Measurements from ENCODE around the gene TDO2. TPM values are rescaled to one million over a fixed set of nuclear protein-coding genes. Genes with fewer than 3 reads are reported as not detected.

The TDO2 gene
- total RNA-seq, 3 donors from 2014 or later: not detected

- TF ChIP-seq, protein P1, sequence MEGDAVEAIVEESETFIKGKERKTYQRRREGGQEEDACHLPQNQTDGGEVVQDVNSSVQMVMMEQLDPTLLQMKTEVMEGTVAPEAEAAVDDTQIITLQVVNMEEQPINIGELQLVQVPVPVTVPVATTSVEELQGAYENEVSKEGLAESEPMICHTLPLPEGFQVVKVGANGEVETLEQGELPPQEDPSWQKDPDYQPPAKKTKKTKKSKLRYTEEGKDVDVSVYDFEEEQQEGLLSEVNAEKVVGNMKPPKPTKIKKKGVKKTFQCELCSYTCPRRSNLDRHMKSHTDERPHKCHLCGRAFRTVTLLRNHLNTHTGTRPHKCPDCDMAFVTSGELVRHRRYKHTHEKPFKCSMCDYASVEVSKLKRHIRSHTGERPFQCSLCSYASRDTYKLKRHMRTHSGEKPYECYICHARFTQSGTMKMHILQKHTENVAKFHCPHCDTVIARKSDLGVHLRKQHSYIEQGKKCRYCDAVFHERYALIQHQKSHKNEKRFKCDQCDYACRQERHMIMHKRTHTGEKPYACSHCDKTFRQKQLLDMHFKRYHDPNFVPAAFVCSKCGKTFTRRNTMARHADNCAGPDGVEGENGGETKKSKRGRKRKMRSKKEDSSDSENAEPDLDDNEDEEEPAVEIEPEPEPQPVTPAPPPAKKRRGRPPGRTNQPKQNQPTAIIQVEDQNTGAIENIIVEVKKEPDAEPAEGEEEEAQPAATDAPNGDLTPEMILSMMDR (IDR thresholded peaks at IDR 0.05): no peak
- no peak for TF ChIP-seq POLR2AphosphoS5 (IDR thresholded peaks at IDR 0.05)
- TF ChIP-seq POLR2A (IDR thresholded peaks at IDR 0.05): no peak
- Histone ChIP-seq H3K4me1 (no peaks in the 10 kb centered on the region), H3K4me3 (no peak overlapping the region), H3K27ac (no peak overlapping the region), H3K27me3 (no peaks in the 10 kb centered on the region), H3K9me3 (no peaks in the 10 kb centered on the region), H3K36me3 (no peaks in the 10 kb centered on the region)
- intact Hi-C loops (cut with DNase I; ENCODE audit: low total_unique reads): no loop called here
- DNase-seq (ENCODE audit: low spot score in 2 of 2): no peak
Measured at GRCh38 chr4:155943605-155944291, 40.3 kb downstream of the TDO2 start.

DNA sequence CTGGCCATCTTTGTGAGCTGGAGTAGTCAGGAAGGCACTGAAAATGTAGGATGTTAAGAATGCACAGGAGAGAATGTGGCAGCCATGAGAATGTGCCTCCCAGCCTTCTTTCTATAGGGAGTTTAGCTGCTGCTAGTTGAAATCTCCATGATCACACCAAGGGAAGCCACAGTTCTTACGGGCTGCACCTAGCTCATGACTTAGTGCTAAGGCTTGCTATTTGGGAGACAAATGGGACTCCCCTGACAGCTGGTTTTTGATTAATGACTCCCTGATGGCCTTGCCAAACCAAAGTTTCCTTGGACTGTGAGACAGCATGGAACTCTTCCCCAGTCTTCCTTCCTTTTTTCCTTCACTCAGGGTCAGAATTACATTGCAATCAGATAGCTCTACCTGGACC lies 41.0 kb downstream of the TDO2 start:
- no peaks in the 10 kb centered on the region for H3K9me3 ChIP-seq
- no peaks in the 10 kb centered on the region for H3K4me1 ChIP-seq
- intact Hi-C loops (cut with DNase I; ENCODE audit: low total_unique reads): no loop called here
- no peak overlapping the region for H3K4me3 ChIP-seq
- no peak for DNase-seq (ENCODE audit: low spot score in 2 of 2)
- TF ChIP-seq POLR2AphosphoS5 (IDR thresholded peaks at IDR 0.05) (no peak), POLR2A (IDR thresholded peaks at IDR 0.05) (no peak)
- TF ChIP-seq, protein P1 (IDR thresholded peaks at IDR 0.05): no peak
- H3K36me3 ChIP-seq: no peaks in the 10 kb centered on the region
- no peaks in the 10 kb centered on the region for H3K27me3 ChIP-seq
- no peak overlapping the region for H3K27ac ChIP-seq

- no peak for TF ChIP-seq POLR2AphosphoS5 (IDR thresholded peaks at IDR 0.05)
- TF ChIP-seq POLR2A (IDR thresholded peaks at IDR 0.05): no peak
- TF ChIP-seq, protein P1 (IDR thresholded peaks at IDR 0.05): no peak
- Histone ChIP-seq H3K9me3 (no peaks in the 10 kb centered on the region), H3K4me1 (no peaks in the 10 kb centered on the region), H3K27me3 (no peaks in the 10 kb centered on the region), H3K36me3 (no peaks in the 10 kb centered on the region), H3K4me3 (no peak overlapping the region), H3K27ac (no peak overlapping the region)
- intact Hi-C loops (cut with DNase I; ENCODE audit: low total_unique reads): no loop called here
- DNase-seq (ENCODE audit: low spot score in 2 of 2): no peak
Measured at GRCh38 chr4:155946486-155946885, 43.0 kb downstream of the TDO2 start.

DNA sequence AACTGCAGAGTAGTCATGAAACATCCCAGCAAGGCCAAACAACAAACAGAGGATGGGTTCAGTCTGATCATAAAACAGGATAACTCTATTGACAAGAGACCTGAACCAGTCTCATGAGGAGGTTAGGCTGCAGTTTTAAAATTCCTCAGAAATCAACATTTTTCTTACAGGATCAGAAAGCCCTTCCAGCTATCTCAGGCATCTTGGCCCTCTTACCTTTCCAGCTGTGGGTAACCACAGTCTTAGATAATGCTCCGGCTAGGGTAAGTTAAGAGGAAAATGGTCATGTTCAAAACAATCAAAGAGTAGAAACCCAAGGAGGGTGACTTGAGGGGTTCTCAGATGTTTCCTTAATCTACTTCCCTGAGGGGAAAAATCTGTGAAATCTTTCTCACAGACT lies 45.0 kb downstream of the TDO2 start:
- DNase-seq (ENCODE audit: low spot score in 2 of 2): no peak
- Histone ChIP-seq H3K4me1 (no peaks in the 10 kb centered on the region), H3K9me3 (no peaks in the 10 kb centered on the region), H3K27me3 (no peaks in the 10 kb centered on the region), H3K27ac (no peak overlapping the region), H3K4me3 (no peak overlapping the region), H3K36me3 (no peaks in the 10 kb centered on the region)
- intact Hi-C loops (cut with DNase I; ENCODE audit: low total_unique reads): no loop called here
- TF ChIP-seq POLR2A (IDR thresholded peaks at IDR 0.05) (no peak), POLR2AphosphoS5 (IDR thresholded peaks at IDR 0.05) (no peak)
- TF ChIP-seq, protein P1 (IDR thresholded peaks at IDR 0.05): no peak

GRCh38 chr4:155950461-155950860 lies 47.0 kb downstream of the TDO2 start:
- Histone ChIP-seq H3K9me3 (no peaks in the 10 kb centered on the region), H3K4me3 (no peak overlapping the region), H3K27ac (no peak overlapping the region), H3K4me1 (no peaks in the 10 kb centered on the region), H3K27me3 (no peaks in the 10 kb centered on the region), H3K36me3 (no peaks in the 10 kb centered on the region)
- TF ChIP-seq POLR2AphosphoS5 (IDR thresholded peaks at IDR 0.05) (no peak), POLR2A (IDR thresholded peaks at IDR 0.05) (no peak)
- TF ChIP-seq, protein P1 (IDR thresholded peaks at IDR 0.05): no peak
- intact Hi-C loops (cut with DNase I; ENCODE audit: low total_unique reads): loop anchor here (10.0 kb wide), 1 partner anchor 136 kb away; no protein-coding TSS in a partner anchor
- no peak for DNase-seq (ENCODE audit: low spot score in 2 of 2)

Measured in breast epithelium (tissue), 4 donors.